ENCODE measurements around the gene KCTD13.
"Not testable (repeated sequence)": the region's sequence is repeated elsewhere in the genome, so short reads cannot be mapped to it uniquely, and the experiment has no call there.

KCTD13 gene

DNA sequence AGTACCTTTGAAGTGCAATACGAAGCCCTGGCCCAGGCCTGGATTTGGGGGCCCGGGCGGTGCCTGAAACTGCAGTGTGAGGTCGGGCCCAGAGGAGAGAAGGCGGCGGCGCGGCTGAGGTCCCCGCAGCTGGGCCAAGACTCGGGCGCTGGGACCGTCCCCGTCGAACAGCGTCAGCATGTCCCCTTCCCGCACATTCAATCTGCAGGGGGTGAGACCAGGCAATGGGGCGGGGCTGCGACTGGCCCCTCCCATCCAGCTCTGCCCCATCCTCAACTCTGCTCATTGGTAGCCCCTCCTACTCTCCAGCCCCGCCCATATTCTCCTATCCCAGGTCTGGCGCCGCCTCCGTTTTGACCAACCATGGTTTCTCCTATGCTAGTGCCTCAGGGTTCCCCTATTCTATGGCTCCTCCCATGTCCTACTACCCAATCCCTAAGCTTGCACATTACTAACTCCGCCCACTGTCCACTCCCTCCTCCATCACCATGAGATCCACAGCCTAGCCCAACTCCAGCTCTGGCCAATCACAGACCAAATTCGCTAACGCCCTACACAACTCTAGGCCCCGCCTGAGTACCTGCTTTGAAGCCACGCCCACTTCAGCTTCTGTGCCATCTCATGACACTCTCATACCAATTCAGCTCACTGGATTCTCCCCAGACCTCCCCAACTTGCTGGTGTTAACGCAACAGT lies 48.6 kb downstream of the KCTD13 start:
- DNase-seq: peak; percentile 89

DNA sequence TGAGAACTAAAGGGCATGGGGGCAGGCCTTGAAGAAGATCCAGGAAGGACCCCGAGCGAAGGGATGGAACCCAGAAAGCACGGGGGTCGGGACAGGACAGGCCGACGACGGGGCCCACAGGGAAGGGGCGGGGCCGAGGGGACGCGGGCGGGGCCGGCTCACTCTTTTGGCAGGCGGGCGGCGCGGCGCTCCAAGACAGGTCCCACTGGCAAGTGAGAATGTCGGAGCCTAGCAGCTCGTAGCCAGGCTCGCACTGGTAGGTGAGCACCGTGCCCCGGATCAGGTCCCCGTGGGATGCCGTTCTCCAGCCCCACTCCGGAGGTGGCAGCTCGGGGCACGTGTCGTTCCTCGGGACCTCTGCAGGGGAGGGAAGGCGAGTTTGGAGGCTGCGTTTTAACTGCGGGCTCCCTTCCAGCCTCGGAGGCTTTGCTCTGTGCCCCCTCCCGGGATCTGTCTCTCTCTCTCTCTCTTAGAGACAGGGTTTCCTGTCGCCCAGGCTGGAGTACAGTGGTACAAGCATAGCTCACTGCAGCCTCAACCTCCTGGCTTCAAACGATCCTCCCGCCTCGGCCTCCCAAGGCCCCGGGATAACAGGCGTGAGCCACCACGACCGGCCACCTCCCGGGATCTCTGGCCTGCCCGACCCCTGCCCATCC lies 49.3 kb downstream of the KCTD13 start:
- DNase-seq: peak; percentile 54

- no peak for DNase-seq
Measured at GRCh38 chr16:29876217-29876593, 49.8 kb downstream of the KCTD13 start.

GRCh38 chr16:29875206-29875605 lies 50.8 kb downstream of the KCTD13 start:
- DNase-seq: no peak

GRCh38 chr16:29873319-29873718 lies 52.7 kb downstream of the KCTD13 start:
- DNase-seq: no peak

GRCh38 chr16:29871822-29872546 lies 54.0 kb downstream of the KCTD13 start:
- no peak for DNase-seq

- DNase-seq: not testable (repeated sequence)
Measured at GRCh38 chr16:29869067-29869466, 57.0 kb downstream of the KCTD13 start.

DNA sequence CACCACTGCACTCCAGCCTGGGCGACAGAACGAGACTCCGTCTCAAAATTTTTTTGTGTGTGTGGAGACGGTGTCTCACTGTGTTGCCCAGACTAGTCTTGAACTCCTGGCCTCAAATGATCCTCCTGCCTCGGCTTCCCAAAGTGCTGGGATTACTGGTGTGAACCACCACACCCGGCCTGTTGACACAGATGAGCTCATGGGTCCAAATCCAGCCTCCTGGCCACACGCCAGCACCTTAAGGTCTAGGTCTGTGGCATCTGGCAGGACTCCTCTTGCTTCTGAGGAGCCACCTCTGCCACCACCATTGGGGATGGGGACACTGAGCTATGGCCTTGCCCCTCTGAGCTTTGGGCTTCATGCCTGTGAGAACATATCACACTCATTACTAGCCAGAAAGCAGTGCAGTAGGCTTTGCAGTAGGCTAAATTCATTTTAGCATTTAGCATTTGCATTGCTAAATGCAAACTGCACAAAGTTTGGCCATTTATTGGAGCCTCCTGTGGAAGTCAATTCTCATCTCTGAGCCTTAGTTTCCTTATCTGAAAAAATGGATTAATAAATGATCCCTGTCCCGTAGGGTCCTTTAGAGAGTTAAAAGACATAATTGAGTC lies 57.5 kb downstream of the KCTD13 start:
- DNase-seq: no peak

DNA sequence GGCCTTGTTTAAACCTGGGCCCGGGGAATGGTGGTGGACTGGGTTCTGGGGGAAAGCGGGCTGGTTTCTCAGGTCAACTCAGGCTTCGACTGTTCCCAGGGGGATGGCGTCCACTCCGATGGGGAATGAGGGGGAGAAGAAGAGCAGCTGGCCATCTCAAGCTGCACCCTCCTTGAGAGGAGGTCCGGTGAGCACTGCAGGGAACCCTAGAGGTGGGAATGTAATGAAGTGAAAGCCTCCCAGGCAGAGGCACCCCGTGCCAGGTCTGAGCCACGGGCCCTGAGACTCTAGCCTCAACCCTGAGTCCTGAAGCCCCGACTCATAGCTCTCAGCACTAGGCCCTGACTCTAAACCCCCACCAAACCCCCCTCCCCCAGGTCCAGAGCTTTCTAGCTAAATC lies 61.8 kb downstream of the KCTD13 start:
- no peak for DNase-seq

GRCh38 chr16:29863669-29863984 lies 62.4 kb downstream of the KCTD13 start:
- DNase-seq: no peak

DNA sequence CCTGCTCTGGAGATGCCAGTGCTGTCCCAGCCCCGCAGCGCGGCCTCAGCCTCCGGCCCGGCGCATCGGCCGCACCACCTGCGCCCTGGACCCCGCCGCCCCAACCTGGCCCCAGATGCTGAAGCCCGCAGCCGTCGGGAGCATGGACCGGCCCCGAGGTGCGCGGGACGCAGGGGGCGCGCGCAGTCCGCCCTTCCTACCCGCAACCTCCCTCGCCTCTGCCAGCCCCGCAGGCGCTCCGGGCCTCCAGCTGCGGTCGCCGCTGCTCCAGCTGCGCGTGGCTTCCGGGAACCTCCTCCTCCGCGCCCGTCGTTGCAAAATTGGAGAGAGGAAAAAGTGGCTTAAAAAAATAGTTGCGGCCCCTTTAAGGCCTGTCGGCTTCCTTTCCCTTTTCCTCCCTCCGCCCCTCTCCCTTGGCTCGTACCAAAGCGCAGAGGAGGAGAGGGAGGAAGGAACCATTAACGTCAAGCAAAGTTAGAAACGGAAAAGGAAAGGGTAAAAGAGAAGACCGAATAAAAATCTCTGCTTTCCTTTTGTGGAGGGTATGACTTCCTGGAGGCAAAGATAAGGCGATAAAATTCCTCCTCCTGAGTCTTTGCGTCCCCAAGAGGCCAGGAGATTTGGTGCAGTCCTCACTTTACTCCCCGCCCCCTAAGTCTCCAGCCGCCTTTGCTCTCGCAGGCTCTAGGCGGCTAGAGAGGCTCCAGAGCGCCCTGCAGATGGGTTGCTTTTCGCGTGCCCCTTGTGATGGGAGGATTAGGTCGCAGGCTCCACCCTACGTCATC lies 63.0 kb downstream of the KCTD13 start, which contains the start of gene CDIPT:
CDIPT (minus strand) TSS at position 343 of the 785 bp plus-strand sequence. CDS start 369 bp downstream, outside the sequence.
- DNase-seq: peak; percentile 96

- no peak for DNase-seq
Measured at GRCh38 chr16:29862383-29862883, 63.6 kb downstream of the KCTD13 start.

GRCh38 chr16:29860218-29860617 lies 65.8 kb downstream of the KCTD13 start:
- no peak for DNase-seq

DNA sequence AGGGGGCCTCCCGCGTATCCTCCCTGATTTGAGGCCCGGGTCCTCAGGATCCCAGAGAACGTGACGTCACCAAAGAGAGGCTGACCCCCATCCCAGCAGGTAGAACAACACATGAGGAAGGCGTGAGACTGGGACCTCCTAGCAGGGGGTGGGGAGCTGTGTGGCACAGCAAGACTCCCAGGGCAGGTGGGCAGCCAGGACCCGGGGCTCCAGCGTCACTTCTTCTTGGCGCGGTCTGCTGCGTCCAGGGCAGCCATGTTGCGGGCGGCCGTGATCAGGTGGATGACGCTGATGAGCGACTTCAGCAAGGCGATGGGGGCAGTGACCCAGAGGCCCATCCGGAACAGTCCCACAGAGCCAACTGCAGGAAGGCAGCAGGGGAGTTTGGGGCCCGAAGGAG lies 67.1 kb downstream of the KCTD13 start:
- no peak for DNase-seq

DNA sequence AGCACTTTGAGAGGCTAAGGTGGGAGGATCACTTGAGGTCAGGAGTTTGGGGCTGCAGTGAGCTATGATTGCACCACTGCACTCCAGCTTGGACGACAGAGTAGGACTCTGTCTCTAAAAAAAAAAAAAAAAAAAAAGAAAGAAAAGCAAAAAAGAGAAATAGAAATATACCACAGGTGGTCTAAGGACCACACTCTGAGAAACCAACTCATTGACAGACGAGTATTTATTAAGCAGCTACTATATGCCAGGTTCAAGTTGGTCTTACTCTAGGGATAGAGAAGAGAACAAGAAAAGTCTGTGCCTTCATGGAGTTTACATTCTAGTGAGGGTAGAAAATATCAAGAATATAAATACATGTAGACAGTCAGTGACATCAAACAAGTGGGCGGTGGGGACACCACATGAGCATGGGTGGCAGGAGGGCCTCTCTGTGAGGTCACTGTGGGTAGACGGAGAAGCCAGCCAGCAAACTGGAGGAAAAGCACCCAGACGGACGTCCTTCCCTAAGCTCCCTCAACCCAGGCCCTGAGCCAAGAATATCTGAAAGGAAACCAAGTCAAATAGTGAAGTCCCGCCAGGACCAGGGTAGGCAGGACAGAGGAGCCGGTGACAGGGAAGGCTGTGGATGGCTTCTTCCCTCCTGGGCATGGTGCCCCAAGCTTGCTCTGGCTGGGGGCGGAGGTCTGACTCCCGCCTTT lies 67.7 kb downstream of the KCTD13 start:
- no peak for DNase-seq

- no peak for DNase-seq
Measured at GRCh38 chr16:29857133-29857760, 68.8 kb downstream of the KCTD13 start.

Data from activated CD4-positive, alpha-beta T cell treated with anti-CD3 and anti-CD28 coated beads for 48 hours (primary cell).